ENCODE results near the gene ANKS6. TPM values are rescaled to one million over a fixed set of nuclear protein-coding genes. Genes with fewer than 3 reads are reported as not detected.

ANKS6 gene
- total and polyA plus RNA-seq, 2 of the 8 experiments (the other 6 are each of a cell fraction or from before 2014, with no cell fraction given), result 34.1 to 56.3 TPM

GRCh38 chr9:98807070-98807813, 10.9 kb upstream of the ANKS6 start, which contains the start of gene GALNT12:
GALNT12 (plus strand) TSS chr9:98807670; CDS start chr9:98807699, 29 bp downstream.
- H3K56ac ChIP-seq (replicated peaks; ENCODE audit: insufficient read length, low read depth, low read length), result no peak within 1 kb of the TSS
- peak in 1 of 2 experiments; percentile 77 for DNase-seq (ENCODE audit: low read depth in 1 of 2, low spot score in 2 of 2)
- peaks cover 7% of the 10 kb centered on the region; the same call in 1 of the 2 replicates for H3K23me2 ChIP-seq (ENCODE audit: low read depth, low read length)
- peak within 1 kb of the TSS; percentile 19; the same call in 1 of the 2 replicates for H2BK15ac ChIP-seq (ENCODE audit: low read length)
- no peak within 1 kb of the TSS for H3K14ac ChIP-seq (ENCODE audit: insufficient read length)
- no peak within 1 kb of the TSS for H3K27ac ChIP-seq (ENCODE audit: low read depth, low read length)
- H3K4me3 ChIP-seq (ENCODE audit: extremely low read depth in 1 of 4, insufficient read depth in 2 of 4, low read depth in 3 of 4, low read length in 4 of 4), result peak within 1 kb of the TSS; percentile 38 to 67 (median 59)
- ChIA-PET CTCF (ENCODE audit: partially characterized antibody) (interaction anchor here (0.8 to 5.6 kb wide), 11 partner anchors 10 to 346 kb away, joined by 3 to 28 read pairs (median 3); partner anchors contain the start of gene ANKS6), POLR2A (ENCODE audit: partially characterized antibody) (interaction anchor here (1.1 to 2.1 kb wide), 2 partner anchors 11 to 15 kb away, joined by 3 to 16 read pairs; partner anchors contain the start of gene ANKS6)
- peak within 1 kb of the TSS; percentile 67 for H4K5ac ChIP-seq (ENCODE audit: insufficient read length, low read depth, low read length)
- no peak within 1 kb of the TSS; the same call in 1 of the 2 replicates for H4K8ac ChIP-seq (ENCODE audit: extremely low read depth, insufficient read depth, low read length)
- no peak within 1 kb of the TSS; the same call in 1 of the 2 replicates for H2AK5ac ChIP-seq (ENCODE audit: low read depth, low read length)
- FAIRE-seq, result no peak
- peaks cover 0 to 5% (median 2%) of the 10 kb centered on the region in 4 experiments; a peak in 2 of 7 replicates for H3K27me3 ChIP-seq (replicated peaks in 1 of 4; ENCODE audit: control insufficient read depth in 3 of 4, extremely low read depth in 1 of 4, insufficient read depth in 3 of 4, low read length in 3 of 4)
- no peak within 1 kb of the TSS for H2BK5ac ChIP-seq (ENCODE audit: low read depth, low read length)
- peak within 1 kb of the TSS in 2 of 4 experiments; percentile 16 to 71; a peak in 2 of 7 replicates for H3K9ac ChIP-seq (replicated peaks in 1 of 4; ENCODE audit: extremely low read depth in 1 of 4, low read depth in 3 of 4, low read length in 3 of 4)
- H3K4me1 ChIP-seq (replicated peaks in 1 of 4; ENCODE audit: control insufficient read depth in 3 of 4, insufficient read depth in 4 of 4, low read length in 3 of 4), result peaks cover 5 to 22% (median 14%) of the 10 kb centered on the region in 4 experiments
- no peak within 1 kb of the TSS; the same call in 1 of the 2 replicates for H2BK12ac ChIP-seq (ENCODE audit: low read depth, low read length)
- no peaks in the 10 kb centered on the region for H3K9me3 ChIP-seq (ENCODE audit: insufficient read depth in 2 of 2, low read depth in 1 of 2, low read length in 1 of 2)
- H2BK120ac ChIP-seq (replicated peaks; ENCODE audit: low read depth, low read length), result peak within 1 kb of the TSS; percentile 85
- H4K91ac ChIP-seq (replicated peaks; ENCODE audit: insufficient read length, low read length), result peak within 1 kb of the TSS; percentile 51
- 38% methylated on average over 13 of the region's 51 CpGs; no CpG with 5 or more reads in 1 of the 2 experiments for WGBS, 2 experiments (ENCODE audit: extremely low coverage in 1 of 2, insufficient coverage in 1 of 2, insufficient read length in 1 of 2, insufficient replicate concordance in 2 of 2, low coverage in 1 of 2, low lambda C conversion rate in 2 of 2, missing lambda C conversion rate in 1 of 2)
- H2BK20ac ChIP-seq (ENCODE audit: low read length), result no peak within 1 kb of the TSS
- H3K18ac ChIP-seq (ENCODE audit: extremely low read depth, low read length), result peak within 1 kb of the TSS; percentile 64; the same call in 1 of the 2 replicates
- H3K36me3 ChIP-seq (ENCODE audit: control insufficient read depth in 2 of 4, insufficient read depth in 4 of 4, low read length in 3 of 4), result no peaks in the 10 kb centered on the region
- H4K20me1 ChIP-seq (replicated peaks in 1 of 2; ENCODE audit: control insufficient read depth in 1 of 2, insufficient read depth in 2 of 2, low read length in 2 of 2), result no peaks in the 10 kb centered on the region
- no peaks in the 10 kb centered on the region for H3K79me1 ChIP-seq (ENCODE audit: low read depth, low read length)
- H3K4me2 ChIP-seq (ENCODE audit: insufficient read depth in 1 of 2, low read depth in 2 of 2, low read length in 2 of 2), result peak within 1 kb of the TSS; percentile 66 to 78
- H2AFZ ChIP-seq (ENCODE audit: low read length), result peak within 1 kb of the TSS; percentile 78
- no peak within 1 kb of the TSS for H3K4ac ChIP-seq (replicated peaks; ENCODE audit: insufficient read length, low read depth, low read length)
- no peaks in the 10 kb centered on the region for H3K79me2 ChIP-seq (ENCODE audit: control insufficient read depth in 1 of 2, insufficient read depth in 2 of 2, low read length in 2 of 2)
- H3K23ac ChIP-seq (ENCODE audit: insufficient read length), result no peak within 1 kb of the TSS
- TF ChIP-seq ASH2L (IDR thresholded peaks at IDR 0.05; ENCODE audit: low read length), result no peak
- no peak for TF ChIP-seq CBX5 (IDR thresholded peaks at IDR 0.05; ENCODE audit: low read depth, low read length)
- no peak for TF ChIP-seq JUN (IDR thresholded peaks at IDR 0.05; ENCODE audit: low read depth, low read length)
- peak in 1 of 3 experiments; percentile 15; a peak in 1 of 4 replicates for TF ChIP-seq CTCF (IDR thresholded peaks at IDR 0.05; ENCODE audit: control extremely low read depth in 1 of 3, insufficient read depth in 1 of 3, low read depth in 1 of 3, low read length in 3 of 3)
- TF ChIP-seq KDM4A (IDR thresholded peaks at IDR 0.05; ENCODE audit: low read depth, low read length, severe bottlenecking), result peak; percentile 33
- TF ChIP-seq POLR2A (IDR thresholded peaks at IDR 0.05; ENCODE audit: control extremely low read depth in 1 of 2, low read depth in 2 of 2, low read length in 2 of 2), result peak in 1 of 2 experiments; percentile 40; a peak in 1 of 3 replicates
- TF ChIP-seq TBP (IDR thresholded peaks at IDR 0.05; ENCODE audit: low read depth, low read length), result peak; percentile 49; the same call in 1 of the 2 replicates
- peak; percentile 67 for TF ChIP-seq POLR2AphosphoS5 (IDR thresholded peaks at IDR 0.05; ENCODE audit: low read depth, low read length)
- TF ChIP-seq PHF8 (conservative IDR thresholded peaks at IDR 0.05; ENCODE audit: low read depth, low read length), result peak; percentile 55; the same call in 1 of the 2 replicates

Data from H1 (cell line).